ENCODE measurements around the gene CTNNA3. TPM values are rescaled to one million over a fixed set of nuclear protein-coding genes. Genes with fewer than 3 reads are reported as not detected.
A peak's percentile ranks its signal among the peaks of the same experiment; 100 is the strongest.

Gene CTNNA3
- total and polyA plus RNA-seq, 12 donors = 0.03 to 14.4 (median 0.47) TPM; not detected in 1

GRCh38 chr10:66180581-66181318 lies 1515.2 kb downstream of the CTNNA3 start:
- Histone ChIP-seq H3K27me3 (no peaks in the 10 kb centered on the region), H3K36me3 (replicated peaks in 1 of 2) (no peaks in the 10 kb centered on the region), H3K27ac (no peak overlapping the region), H3K4me3 (peak overlapping the region in 1 of 4 donors; percentile 0), H3K4me1 (replicated peaks in 1 of 2) (no peaks in the 10 kb centered on the region), H3K9me3 (replicated peaks in 1 of 3) (no peaks in the 10 kb centered on the region)
- intact Hi-C loops (cut with DNase I) = no loop called here
- TF ChIP-seq, protein P1, sequence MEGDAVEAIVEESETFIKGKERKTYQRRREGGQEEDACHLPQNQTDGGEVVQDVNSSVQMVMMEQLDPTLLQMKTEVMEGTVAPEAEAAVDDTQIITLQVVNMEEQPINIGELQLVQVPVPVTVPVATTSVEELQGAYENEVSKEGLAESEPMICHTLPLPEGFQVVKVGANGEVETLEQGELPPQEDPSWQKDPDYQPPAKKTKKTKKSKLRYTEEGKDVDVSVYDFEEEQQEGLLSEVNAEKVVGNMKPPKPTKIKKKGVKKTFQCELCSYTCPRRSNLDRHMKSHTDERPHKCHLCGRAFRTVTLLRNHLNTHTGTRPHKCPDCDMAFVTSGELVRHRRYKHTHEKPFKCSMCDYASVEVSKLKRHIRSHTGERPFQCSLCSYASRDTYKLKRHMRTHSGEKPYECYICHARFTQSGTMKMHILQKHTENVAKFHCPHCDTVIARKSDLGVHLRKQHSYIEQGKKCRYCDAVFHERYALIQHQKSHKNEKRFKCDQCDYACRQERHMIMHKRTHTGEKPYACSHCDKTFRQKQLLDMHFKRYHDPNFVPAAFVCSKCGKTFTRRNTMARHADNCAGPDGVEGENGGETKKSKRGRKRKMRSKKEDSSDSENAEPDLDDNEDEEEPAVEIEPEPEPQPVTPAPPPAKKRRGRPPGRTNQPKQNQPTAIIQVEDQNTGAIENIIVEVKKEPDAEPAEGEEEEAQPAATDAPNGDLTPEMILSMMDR (IDR thresholded peaks at IDR 0.05) = peak; percentile 54 to 81 (median 70)
- no peak for TF ChIP-seq POLR2A (IDR thresholded peaks at IDR 0.05)
- 45 to 48% (median 46%) methylated on average over 5 of the region's 5 CpGs for WGBS, 4 donors
- DNase-seq = peak in 3 of 7 donors; percentile 25 to 31 (median 27)

DNA sequence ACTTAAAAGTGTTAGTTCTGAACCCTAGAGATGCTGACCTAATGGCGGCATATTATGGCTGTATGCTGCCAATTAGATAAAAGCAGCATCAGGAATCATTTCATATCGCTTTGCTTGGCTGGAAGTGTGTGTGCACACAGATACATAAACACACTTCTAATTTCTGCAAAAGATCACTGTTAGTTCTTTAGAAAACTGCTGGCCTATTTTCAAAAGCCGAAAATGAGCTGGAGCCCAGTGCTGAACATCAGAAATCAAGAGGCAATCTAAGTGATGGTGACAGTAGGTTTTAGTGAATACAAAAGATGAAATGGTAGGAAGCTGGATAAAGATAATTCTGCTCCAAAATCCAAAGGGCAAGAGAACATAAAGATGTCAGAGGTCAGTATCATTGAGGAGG lies 1516.0 kb downstream of the CTNNA3 start:
- no peaks in the 10 kb centered on the region for H3K4me1 ChIP-seq (replicated peaks in 1 of 2)
- 71 to 81% (median 76%) methylated on average over 3 of the region's 3 CpGs for WGBS, 4 donors
- H3K4me3 ChIP-seq = no peak overlapping the region
- H3K36me3 ChIP-seq (replicated peaks in 1 of 2) = no peaks in the 10 kb centered on the region
- H3K27me3 ChIP-seq = no peaks in the 10 kb centered on the region
- no peaks in the 10 kb centered on the region for H3K9me3 ChIP-seq (replicated peaks in 1 of 3)
- intact Hi-C loops (cut with DNase I) = no loop called here
- TF ChIP-seq POLR2A (IDR thresholded peaks at IDR 0.05) = no peak
- TF ChIP-seq, protein P1 (IDR thresholded peaks at IDR 0.05) = no peak
- H3K27ac ChIP-seq = no peak overlapping the region
- no peak for DNase-seq

DNA sequence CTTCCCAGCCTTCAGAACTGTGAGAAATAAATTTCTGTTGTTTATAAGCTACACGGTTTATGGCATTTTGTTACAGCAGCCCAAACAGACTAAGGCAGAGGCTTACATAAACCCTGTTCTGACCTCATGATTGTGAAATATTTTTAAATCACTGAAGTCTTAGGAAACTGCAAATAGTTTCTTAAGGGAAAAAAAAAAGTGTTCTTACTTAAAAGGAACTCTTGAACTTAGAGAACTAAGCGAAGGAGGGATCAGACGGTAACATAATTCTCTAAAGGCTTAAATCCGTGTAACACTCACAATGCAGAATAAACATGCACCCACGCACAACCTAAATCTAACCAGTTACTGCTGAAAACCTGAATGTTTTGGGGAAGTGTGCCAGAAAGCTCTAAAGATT lies 1519.2 kb downstream of the CTNNA3 start:
- WGBS, 4 donors = 64 to 68% (median 67%) methylated on average over 5 of the region's 5 CpGs
- intact Hi-C loops (cut with DNase I) = no loop called here
- DNase-seq = no peak
- H3K27ac ChIP-seq = no peak overlapping the region
- H3K4me3 ChIP-seq = no peak overlapping the region
- no peaks in the 10 kb centered on the region for H3K36me3 ChIP-seq (replicated peaks in 1 of 2)
- no peak for TF ChIP-seq POLR2A (IDR thresholded peaks at IDR 0.05)
- TF ChIP-seq, protein P1 (IDR thresholded peaks at IDR 0.05) = no peak
- no peaks in the 10 kb centered on the region for H3K9me3 ChIP-seq (replicated peaks in 1 of 3)
- H3K4me1 ChIP-seq (replicated peaks in 1 of 2) = no peaks in the 10 kb centered on the region
- no peaks in the 10 kb centered on the region for H3K27me3 ChIP-seq

DNA sequence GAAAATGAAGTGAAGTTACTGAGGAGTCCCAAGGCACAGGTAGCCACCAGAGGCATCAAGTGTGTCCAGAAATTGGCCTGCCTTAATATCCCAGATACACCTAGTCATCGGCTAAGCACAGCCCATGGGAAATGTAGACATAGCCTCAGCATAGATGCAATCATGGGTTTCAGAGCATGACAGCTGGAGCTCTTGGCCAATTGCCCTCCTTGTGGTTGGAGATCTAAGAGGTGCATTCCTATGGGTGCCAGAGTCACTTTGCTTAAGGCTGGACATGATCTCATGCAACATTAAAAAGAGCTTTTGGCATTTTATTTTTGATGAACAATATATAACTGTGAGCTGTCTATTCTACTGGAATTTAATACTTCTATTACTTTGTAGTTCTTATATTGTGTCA lies 1528.2 kb downstream of the CTNNA3 start:
- Histone ChIP-seq H3K4me1 (replicated peaks in 1 of 2) (no peaks in the 10 kb centered on the region), H3K36me3 (replicated peaks in 1 of 2) (no peaks in the 10 kb centered on the region), H3K27ac (no peak overlapping the region), H3K27me3 (no peaks in the 10 kb centered on the region), H3K4me3 (no peak overlapping the region), H3K9me3 (replicated peaks in 1 of 3) (no peaks in the 10 kb centered on the region)
- 80 to 100% (median 91%) methylated on average over 1 of the region's 1 CpG for WGBS, 4 donors
- intact Hi-C loops (cut with DNase I) = no loop called here
- DNase-seq = no peak
- no peak for TF ChIP-seq POLR2A (IDR thresholded peaks at IDR 0.05)
- TF ChIP-seq, protein P1 (IDR thresholded peaks at IDR 0.05) = no peak
